ENCODE data around the gene TRPV4.
"Not testable (repeated sequence)": the region's sequence is repeated elsewhere in the genome, so short reads cannot be mapped to it uniquely, and the experiment has no call there.

TRPV4 gene

GRCh38 chr12:109860977-109861376, 27.8 kb upstream of the TRPV4 start:
- no peak for DNase-seq (ENCODE audit: low read depth)

- no peak for DNase-seq (ENCODE audit: low read depth)
These were observed 25.6 kb upstream of the TRPV4 start for GRCh38 chr12:109858764-109859163.

- no peak for DNase-seq (ENCODE audit: low read depth)
These were observed 24.5 kb upstream of the TRPV4 start for GRCh38 chr12:109857715-109858114.

- no peak for DNase-seq (ENCODE audit: low read depth)
These were observed 22.2 kb upstream of the TRPV4 start for GRCh38 chr12:109855377-109855776.

GRCh38 chr12:109850518-109850917, 17.3 kb upstream of the TRPV4 start:
- DNase-seq (ENCODE audit: low read depth): not testable (repeated sequence)

GRCh38 chr12:109847142-109847735, 14.0 kb upstream of the TRPV4 start:
- no peak for DNase-seq (ENCODE audit: low read depth)

- no peak for DNase-seq (ENCODE audit: low read depth)
These were observed 12.6 kb upstream of the TRPV4 start for GRCh38 chr12:109845824-109846205.

GRCh38 chr12:109844983-109845823, 12.0 kb upstream of the TRPV4 start:
- DNase-seq (ENCODE audit: low read depth): peak; percentile 93

GRCh38 chr12:109844091-109844490, 10.9 kb upstream of the TRPV4 start:
- DNase-seq (ENCODE audit: low read depth): no peak

- DNase-seq (ENCODE audit: low read depth): no peak
These were observed 8.8 kb upstream of the TRPV4 start for GRCh38 chr12:109842021-109842420.

GRCh38 chr12:109841356-109841755, 8.2 kb upstream of the TRPV4 start:
- DNase-seq (ENCODE audit: low read depth): no peak

GRCh38 chr12:109840305-109841074, 7.3 kb upstream of the TRPV4 start:
- DNase-seq (ENCODE audit: low read depth): no peak

- no peak for DNase-seq (ENCODE audit: low read depth)
These were observed 6.2 kb upstream of the TRPV4 start for GRCh38 chr12:109839444-109839843.

GRCh38 chr12:109836916-109837315, 3.7 kb upstream of the TRPV4 start:
- DNase-seq (ENCODE audit: low read depth): no peak

GRCh38 chr12:109835827-109836226, 2.6 kb upstream of the TRPV4 start:
- no peak for DNase-seq (ENCODE audit: low read depth)

GRCh38 chr12:109832541-109833306, 474 bp downstream of the TRPV4 start:
- DNase-seq (ENCODE audit: low read depth): no peak

GRCh38 chr12:109831929-109832328, 1.3 kb downstream of the TRPV4 start:
- DNase-seq (ENCODE audit: low read depth): no peak

GRCh38 chr12:109831365-109831764, 1.8 kb downstream of the TRPV4 start:
- DNase-seq (ENCODE audit: low read depth): no peak

GRCh38 chr12:109830718-109831117, 2.5 kb downstream of the TRPV4 start:
- DNase-seq (ENCODE audit: low read depth): no peak

GRCh38 chr12:109830267-109830666, 2.9 kb downstream of the TRPV4 start:
- DNase-seq (ENCODE audit: low read depth): no peak

GRCh38 chr12:109829667-109830066, 3.5 kb downstream of the TRPV4 start:
- no peak for DNase-seq (ENCODE audit: low read depth)
